A549 (cell line): Measurements from ENCODE around the gene SKP1.

ENCODE experiments used
- CTCF ChIP-seq: fragments of >200 bp; sonication (Bioruptor Twin); formaldehyde crosslinking; IDR thresholded peaks from 3 replicates; pipeline ENCODE4 v1.5.1; 2016
- PHF8 ChIP-seq: fragments of 200-600 bp; sonication (generic); IDR thresholded peaks from 2 replicates; pipeline ENCODE4 v1.6.1; 2016; ENCODE audit warnings: low read depth, mild to moderate bottlenecking, antibody characterized with exemption, moderate library complexity, borderline replicate concordance
- ZFP36 ChIP-seq: fragments of 450-650 bp; IDR thresholded peaks from 2 replicates; pipeline ENCODE4 v1.6.1; 2014; ENCODE audit warnings: borderline replicate concordance; ENCODE audit not compliant: partially characterized antibody
- ZSCAN20 ChIP-seq: fragments of 250-450 bp; sonication (Bioruptor Pico); IDR thresholded peaks from 2 replicates; pipeline ENCODE4 v1.8.0; 2022; ENCODE audit warnings: mild to moderate bottlenecking, moderate library complexity

GRCh38 chr5:134145041-134145757 is 31.6 kb downstream of the SKP1 start:
- no peak for TF ChIP-seq ZFP36
- no peak for TF ChIP-seq PHF8
- no peak for TF ChIP-seq CTCF
- TF ChIP-seq ZSCAN20 (CRISPR knock-in tag), result no peak
